Mesodermal cell (in vitro differentiated cells): ENCODE data around the gene ADGRD2.

Source experiments
- H3K27ac ChIP-seq: 2 replicates; pipeline ENCODE4 v1.7.0; 2013; ENCODE audit warnings: mild to moderate bottlenecking, low read depth, low read length, moderate library complexity; ENCODE audit not compliant: severe bottlenecking
- H3K36me3 ChIP-seq: 2 replicates; pipeline ENCODE4 v1.7.1; 2013; ENCODE audit warnings: mild to moderate bottlenecking, low read length, moderate library complexity; ENCODE audit not compliant: control insufficient read depth, insufficient read depth
- H3K4me1 ChIP-seq: one replicate; pipeline ENCODE4 v1.7.1; 2013; ENCODE audit warnings: mild to moderate bottlenecking, low read length; ENCODE audit not compliant: insufficient read depth, control insufficient read depth, poor library complexity, severe bottlenecking
- H3K4me3 ChIP-seq: 2 replicates; pipeline ENCODE4 v1.7.0; 2013; ENCODE audit warnings: low read length, control low read depth, mild to moderate bottlenecking; ENCODE audit not compliant: insufficient read depth, poor library complexity, severe bottlenecking; ENCODE audit errors: extremely low read depth
- H3K9me3 ChIP-seq: 2 replicates; pipeline ENCODE4 v1.7.1; 2013; ENCODE audit warnings: mild to moderate bottlenecking, low read length, moderate library complexity; ENCODE audit not compliant: control insufficient read depth
- WGBS, 2 experiments: methylation state at CpG; one replicate each; pipeline ENCODE4 v1.1.5; 2013; ENCODE audit warnings: missing lambda C conversion rate in 2 of 2; ENCODE audit not compliant: insufficient coverage in 2 of 2; 5-methylcytosine and 5-hydroxymethylcytosine counted together

The ADGRD2 gene

GRCh38 chr9:124513376-124513994, 63.2 kb downstream of the ADGRD2 start:
- Histone ChIP-seq H3K36me3 (peaks cover 3% of the 10 kb centered on the region), H3K27ac (no peak overlapping the region), H3K9me3 (no peaks in the 10 kb centered on the region), H3K4me1 (peaks cover 6% of the 10 kb centered on the region), H3K4me3 (no peak overlapping the region)
- 90 to 94% methylated on average over 3 of the region's 5 CpGs for WGBS, 2 experiments

GRCh38 chr9:124514125-124514524, 63.9 kb downstream of the ADGRD2 start:
- H3K9me3 ChIP-seq = no peaks in the 10 kb centered on the region
- H3K27ac ChIP-seq = no peak overlapping the region
- H3K4me1 ChIP-seq = peaks cover 6% of the 10 kb centered on the region
- 91 to 97% methylated on average over 4 of the region's 4 CpGs for WGBS, 2 experiments
- peaks cover 8% of the 10 kb centered on the region for H3K36me3 ChIP-seq
- no peak overlapping the region for H3K4me3 ChIP-seq

- peaks cover 2% of the 10 kb centered on the region for H3K9me3 ChIP-seq
- peaks cover 6% of the 10 kb centered on the region for H3K4me1 ChIP-seq
- peaks cover 13% of the 10 kb centered on the region for H3K36me3 ChIP-seq
- 90 to 96% methylated on average over 4 of the region's 5 CpGs for WGBS, 2 experiments
- no peak overlapping the region for H3K4me3 ChIP-seq
- no peak overlapping the region for H3K27ac ChIP-seq
Measured at GRCh38 chr9:124514874-124515273, 64.6 kb downstream of the ADGRD2 start.

- peaks cover 2% of the 10 kb centered on the region for H3K9me3 ChIP-seq
- H3K27ac ChIP-seq = no peak overlapping the region
- WGBS, 2 experiments = 72 to 89% methylated on average over 2 to 3 of the region's 5 CpGs
- peaks cover 19% of the 10 kb centered on the region for H3K36me3 ChIP-seq
- H3K4me3 ChIP-seq = no peak overlapping the region
- H3K4me1 ChIP-seq = no peaks in the 10 kb centered on the region
Measured at GRCh38 chr9:124517600-124517999, 67.3 kb downstream of the ADGRD2 start.

- H3K4me1 ChIP-seq = no peaks in the 10 kb centered on the region
- no peak overlapping the region for H3K27ac ChIP-seq
- 97 to 100% methylated on average over 6 to 7 of the region's 7 CpGs for WGBS, 2 experiments
- H3K4me3 ChIP-seq = no peak overlapping the region
- peaks cover 19% of the 10 kb centered on the region for H3K36me3 ChIP-seq
- H3K9me3 ChIP-seq = peaks cover 2% of the 10 kb centered on the region
Measured at GRCh38 chr9:124518116-124518515, 67.9 kb downstream of the ADGRD2 start.

- Histone ChIP-seq H3K36me3 (peaks cover 29% of the 10 kb centered on the region), H3K9me3 (peaks cover 2% of the 10 kb centered on the region), H3K27ac (peak overlapping the region; percentile 67), H3K4me1 (no peaks in the 10 kb centered on the region), H3K4me3 (no peak overlapping the region)
- 88 to 93% methylated on average over 4 to 6 of the region's 7 CpGs for WGBS, 2 experiments
Measured at GRCh38 chr9:124520206-124520596, 70.0 kb downstream of the ADGRD2 start.

GRCh38 chr9:124521142-124521541, 70.9 kb downstream of the ADGRD2 start:
- Histone ChIP-seq H3K27ac (no peak overlapping the region), H3K4me1 (no peaks in the 10 kb centered on the region), H3K9me3 (peaks cover 2% of the 10 kb centered on the region), H3K4me3 (no peak overlapping the region), H3K36me3 (peaks cover 36% of the 10 kb centered on the region)
- WGBS, 2 experiments = 89 to 91% methylated on average over 2 to 3 of the region's 3 CpGs

- Histone ChIP-seq H3K27ac (no peak overlapping the region), H3K36me3 (peaks cover 44% of the 10 kb centered on the region), H3K4me3 (no peak overlapping the region), H3K4me1 (peaks cover 2% of the 10 kb centered on the region), H3K9me3 (peaks cover 2% of the 10 kb centered on the region)
- WGBS, 2 experiments = 100% methylated on average over 2 to 3 of the region's 7 CpGs
Measured at GRCh38 chr9:124522121-124523098, 72.2 kb downstream of the ADGRD2 start.

- Histone ChIP-seq H3K4me3 (no peak overlapping the region), H3K9me3 (no peaks in the 10 kb centered on the region), H3K4me1 (peaks cover 12% of the 10 kb centered on the region), H3K36me3 (peaks cover 61% of the 10 kb centered on the region), H3K27ac (no peak overlapping the region)
- WGBS, 2 experiments = no CpG with 5 or more reads among the region's 2 CpGs
Measured at GRCh38 chr9:124526174-124526573, 75.9 kb downstream of the ADGRD2 start.

GRCh38 chr9:124527781-124528180, 77.5 kb downstream of the ADGRD2 start:
- peaks cover 12% of the 10 kb centered on the region for H3K4me1 ChIP-seq
- H3K27ac ChIP-seq = no peak overlapping the region
- H3K36me3 ChIP-seq = peaks cover 64% of the 10 kb centered on the region
- no peak overlapping the region for H3K4me3 ChIP-seq
- H3K9me3 ChIP-seq = no peaks in the 10 kb centered on the region
- 94% methylated on average over 2 to 3 of the region's 3 CpGs for WGBS, 2 experiments
